HG02763 (cell line): ENCODE data around the gene ZNF467.

ENCODE experiments used
- ATAC-seq: cut with Tn5 transposase; IDR thresholded peaks from one replicate; pipeline ENCODE4 v1.9.1; 2021; ENCODE audit warnings: mild to moderate bottlenecking, moderate library complexity; ENCODE audit not compliant: unreplicated experiment

Gene ZNF467

DNA sequence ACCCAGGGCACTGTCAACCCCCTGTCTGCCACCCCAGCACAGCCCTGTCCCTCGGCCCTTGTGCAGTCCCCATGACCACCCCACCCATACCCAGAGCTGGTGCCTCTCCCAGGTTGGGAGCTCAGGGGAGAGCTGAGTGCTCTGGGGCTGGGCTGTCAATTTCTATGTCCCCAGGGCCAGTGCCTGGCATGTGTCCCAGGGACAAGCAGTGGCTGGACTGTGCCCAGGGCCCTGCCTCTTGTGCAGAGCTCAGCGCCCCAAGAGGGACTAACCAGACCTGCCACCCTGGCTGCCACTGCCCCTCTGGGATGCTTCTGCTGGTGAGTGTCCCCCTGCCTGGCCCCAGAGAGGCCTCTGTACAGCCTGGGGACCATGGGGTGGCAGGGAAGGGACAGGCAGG, 35.8 kb upstream of the ZNF467 start:
- no peak for ATAC-seq

DNA sequence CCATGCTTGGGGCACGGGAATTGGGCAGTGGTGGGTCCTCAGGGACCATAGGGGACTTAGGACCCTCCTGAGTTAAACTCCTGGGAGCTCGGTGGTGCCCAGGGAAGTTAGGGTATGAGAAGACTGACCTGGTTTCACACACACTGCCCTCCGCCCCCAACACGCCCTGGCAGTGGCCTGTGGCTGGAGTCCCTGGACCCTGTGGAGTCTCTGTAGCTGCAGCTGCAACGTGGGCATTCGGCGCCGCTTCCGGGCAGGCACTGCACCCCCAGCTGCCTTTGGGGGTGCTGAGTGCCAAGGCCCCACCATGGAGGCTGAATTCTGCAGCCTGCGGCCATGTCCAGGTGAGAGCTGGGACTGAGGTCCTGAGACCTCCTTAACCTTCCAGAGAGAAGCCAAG, 34.9 kb upstream of the ZNF467 start:
- no peak for ATAC-seq

DNA sequence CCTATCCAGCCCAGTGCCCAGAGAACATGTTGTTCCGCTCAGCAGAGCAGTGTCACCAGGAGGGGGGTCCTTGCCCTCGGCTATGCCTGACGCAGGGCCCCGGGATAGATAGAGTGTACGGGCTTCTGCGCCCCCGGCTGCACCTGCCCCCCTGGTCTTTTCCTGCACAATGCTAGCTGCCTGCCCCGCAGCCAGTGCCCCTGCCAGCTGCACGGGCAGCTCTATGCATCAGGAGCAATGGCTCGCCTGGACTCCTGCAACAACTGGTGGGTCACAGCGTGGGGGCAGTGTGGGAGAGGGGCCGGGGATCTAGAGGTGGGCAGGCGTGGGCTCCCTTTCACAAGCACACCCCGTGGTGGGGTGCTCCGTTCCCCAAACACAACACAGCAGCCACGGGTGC, 33.3 kb upstream of the ZNF467 start:
- ATAC-seq: no peak

DNA sequence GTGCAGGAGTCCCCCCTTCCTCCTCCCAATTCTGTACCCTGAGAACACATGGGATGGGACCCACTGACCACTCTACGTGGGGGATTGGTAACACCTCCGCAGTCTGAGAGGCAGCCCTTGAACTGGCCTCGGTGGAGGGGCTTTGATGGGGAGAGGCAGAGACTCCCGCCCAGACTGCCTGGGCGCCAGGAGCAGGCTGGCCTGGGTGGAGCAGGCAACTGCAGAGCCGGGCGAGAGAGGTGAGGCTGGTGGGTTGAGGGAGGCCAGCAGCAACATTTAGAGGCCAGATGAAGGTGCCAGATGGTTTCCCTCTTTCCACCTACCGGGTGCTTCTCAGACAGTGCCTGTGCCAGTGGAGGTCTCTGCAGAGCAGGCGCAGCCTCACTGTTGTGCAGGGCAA, 30.7 kb upstream of the ZNF467 start:
- no peak for ATAC-seq

DNA sequence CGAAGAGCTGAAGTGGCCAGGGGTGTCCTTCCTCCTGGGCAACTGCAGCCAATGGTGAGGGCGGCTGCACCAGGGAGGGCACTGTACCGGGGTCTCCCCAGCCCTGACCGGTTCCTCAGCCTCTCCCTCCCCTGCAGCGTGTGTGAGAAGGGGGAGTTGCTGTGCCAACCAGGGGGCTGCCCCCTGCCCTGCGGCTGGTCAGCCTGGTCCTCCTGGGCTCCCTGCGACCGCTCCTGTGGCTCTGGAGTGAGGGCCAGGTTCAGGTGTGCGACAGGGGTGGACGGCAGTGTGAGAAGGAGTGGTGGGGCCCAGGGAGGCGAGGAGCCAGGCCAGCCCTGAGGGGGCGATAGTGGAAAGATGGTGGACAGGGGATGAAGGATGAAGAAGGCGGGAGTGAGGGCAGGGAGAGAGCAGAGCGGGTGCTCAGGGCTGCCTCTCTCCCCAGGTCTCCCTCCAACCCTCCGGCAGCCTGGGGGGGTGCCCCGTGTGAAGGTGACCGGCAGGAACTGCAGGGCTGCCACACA, 30.2 kb upstream of the ZNF467 start:
- no peak for ATAC-seq

DNA sequence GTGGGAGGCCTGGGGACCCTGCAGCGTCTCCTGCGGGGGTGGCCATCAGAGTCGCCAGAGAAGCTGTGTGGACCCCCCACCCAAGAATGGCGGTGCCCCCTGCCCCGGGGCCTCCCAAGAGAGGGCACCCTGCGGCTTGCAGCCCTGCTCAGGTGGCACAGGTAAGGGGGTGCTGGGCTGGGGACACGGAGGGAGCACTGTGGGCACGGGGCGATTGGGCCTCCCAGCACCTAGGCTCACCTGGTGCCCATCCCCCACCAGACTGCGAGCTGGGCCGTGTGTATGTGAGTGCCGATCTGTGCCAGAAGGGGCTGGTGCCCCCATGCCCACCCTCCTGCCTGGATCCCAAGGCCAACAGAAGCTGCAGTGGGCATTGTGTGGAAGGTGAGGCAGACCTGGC, 29.6 kb upstream of the ZNF467 start:
- no peak for ATAC-seq

DNA sequence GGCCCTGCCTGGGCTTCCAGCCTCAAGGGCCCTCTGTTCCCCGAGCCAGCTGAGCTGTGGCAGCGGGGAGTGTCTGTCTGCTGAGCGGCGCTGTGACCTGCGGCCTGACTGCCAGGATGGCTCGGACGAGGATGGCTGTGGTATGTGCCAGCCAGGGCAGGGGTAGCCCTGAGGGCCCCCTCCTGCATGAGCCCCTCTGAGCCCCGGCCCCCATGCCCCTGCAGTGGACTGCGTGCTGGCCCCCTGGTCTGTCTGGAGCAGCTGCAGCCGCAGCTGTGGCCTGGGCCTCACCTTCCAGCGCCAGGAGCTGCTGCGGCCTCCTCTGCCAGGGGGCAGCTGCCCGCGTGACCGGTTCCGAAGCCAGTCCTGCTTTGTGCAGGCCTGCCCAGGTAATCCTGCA, 28.4 kb upstream of the ZNF467 start:
- no peak for ATAC-seq

DNA sequence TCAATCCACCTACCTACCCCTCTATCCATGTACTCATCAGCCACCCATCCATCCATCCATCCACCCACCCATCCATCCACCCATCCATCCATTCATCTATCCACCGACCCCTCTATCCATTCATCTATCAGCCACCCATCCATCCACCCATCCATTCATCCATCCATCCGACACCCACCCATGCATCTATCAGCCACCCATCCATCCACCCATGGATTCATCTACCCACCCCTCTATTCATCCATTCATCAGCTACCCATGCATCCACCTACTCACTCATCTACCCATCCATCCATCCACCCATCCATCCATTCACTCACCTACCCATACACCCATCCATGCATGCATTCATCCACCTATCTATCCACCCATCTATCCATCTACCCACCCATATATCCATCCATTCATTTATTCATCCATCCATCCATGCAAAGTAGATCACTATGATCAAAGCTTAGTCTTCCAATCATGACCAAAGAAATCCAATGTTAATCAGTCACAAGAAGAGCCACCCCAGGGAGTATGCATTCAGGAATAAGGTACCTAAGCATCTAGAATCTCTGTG, 27.7 kb upstream of the ZNF467 start:
- ATAC-seq: no peak

DNA sequence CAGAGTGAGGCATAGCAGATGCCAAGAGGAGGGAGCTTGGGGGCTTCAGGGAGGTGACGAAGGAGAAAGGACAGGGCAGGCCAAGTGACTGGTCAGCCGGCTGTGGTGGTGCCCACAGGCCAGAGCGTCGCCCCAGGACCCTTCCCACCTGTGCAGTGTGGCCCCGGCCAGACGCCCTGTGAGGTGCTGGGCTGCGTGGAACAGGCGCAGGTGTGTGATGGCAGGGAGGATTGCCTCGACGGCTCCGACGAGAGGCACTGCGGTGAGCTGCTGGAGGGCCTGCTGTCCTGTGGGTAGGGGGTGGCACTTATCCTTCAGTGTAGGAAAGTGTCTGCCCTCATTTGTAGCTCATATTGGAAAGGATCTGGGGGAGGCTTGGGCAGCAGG, 26.8 kb upstream of the ZNF467 start:
- no peak for ATAC-seq

DNA sequence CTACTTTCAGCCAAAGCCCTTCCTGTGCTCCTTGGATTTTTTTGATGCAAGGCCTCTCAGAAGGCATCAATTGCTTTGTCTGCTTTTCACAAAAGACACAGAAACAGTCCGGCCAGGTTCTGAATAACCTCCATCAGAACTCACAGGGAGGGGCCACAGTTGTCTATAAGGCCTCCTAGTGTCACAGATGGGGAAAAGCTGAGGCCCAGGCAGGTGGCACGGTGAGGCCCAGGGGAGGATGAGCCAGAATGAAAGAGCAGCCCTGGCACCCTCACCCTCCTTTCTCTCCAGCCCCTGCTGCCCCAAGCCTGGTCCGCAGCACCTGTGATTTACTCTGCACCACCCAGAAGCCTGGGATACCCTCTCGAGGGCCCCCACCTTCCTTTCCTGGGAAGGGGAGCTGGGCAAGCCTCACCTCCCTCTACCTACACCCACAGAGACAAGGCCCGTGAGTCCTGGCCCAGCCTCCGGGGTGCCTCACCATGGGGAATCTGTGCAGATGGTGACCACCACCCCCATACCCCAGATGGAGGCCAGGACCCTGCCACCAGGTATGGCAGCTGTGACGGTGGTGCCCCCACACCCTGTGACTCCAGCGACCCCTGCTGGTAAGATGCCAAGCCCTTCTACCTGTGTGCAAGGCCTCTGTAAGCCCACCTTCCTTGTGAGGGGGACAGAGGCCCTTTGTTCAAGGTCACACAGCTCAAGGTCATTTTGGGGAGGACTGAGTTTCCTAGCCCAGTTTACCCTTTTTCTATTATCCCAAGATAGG, 26.2 kb upstream of the ZNF467 start:
- no peak for ATAC-seq

DNA sequence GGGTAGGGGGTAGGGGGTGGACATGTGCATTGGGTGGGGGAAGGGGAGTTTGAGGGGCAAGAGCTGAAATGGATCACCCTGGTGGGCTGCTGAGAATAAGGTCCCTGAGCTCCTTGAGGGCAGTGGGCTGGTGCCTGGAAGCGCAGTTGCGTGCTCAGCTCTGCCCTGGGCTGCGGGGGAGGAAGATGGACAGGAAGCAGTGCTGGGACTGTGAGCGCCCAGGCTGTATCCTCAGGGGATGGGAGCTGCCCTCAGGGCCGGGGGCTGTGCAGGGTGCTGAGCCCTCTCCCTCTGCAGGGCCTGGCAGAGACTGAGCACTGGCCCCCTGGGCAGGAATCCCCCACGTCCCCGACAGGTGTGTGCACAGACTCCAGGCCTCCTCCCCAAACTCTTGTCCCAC, 24.4 kb upstream of the ZNF467 start:
- ATAC-seq: no peak

DNA sequence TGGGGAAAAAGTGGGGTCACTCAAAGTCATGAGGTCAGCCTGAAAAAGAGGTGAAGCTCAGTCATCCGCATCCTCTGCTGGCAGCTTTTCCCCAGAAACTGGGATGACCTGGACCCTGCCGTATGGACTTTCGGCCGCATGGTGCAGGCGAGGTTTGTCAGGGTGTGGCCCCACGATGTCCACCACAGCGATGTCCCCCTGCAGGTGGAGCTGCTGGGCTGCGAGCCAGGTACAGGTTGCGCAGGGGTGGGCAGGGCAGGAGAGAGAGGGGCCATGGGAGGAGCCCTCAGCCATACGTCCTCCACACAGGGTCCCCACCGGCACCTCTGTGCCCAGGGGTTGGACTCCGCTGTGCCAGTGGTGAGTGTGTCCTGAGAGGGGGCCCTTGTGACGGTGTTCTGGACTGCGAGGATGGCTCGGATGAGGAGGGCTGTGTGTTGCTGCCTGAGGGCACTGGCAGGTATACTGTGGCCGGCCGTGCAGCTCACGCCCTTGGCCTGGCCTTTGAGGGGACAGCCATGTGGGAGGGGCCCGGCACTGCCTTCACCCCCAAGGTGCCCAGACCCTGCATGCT, 23.0 kb upstream of the ZNF467 start:
- no peak for ATAC-seq

DNA sequence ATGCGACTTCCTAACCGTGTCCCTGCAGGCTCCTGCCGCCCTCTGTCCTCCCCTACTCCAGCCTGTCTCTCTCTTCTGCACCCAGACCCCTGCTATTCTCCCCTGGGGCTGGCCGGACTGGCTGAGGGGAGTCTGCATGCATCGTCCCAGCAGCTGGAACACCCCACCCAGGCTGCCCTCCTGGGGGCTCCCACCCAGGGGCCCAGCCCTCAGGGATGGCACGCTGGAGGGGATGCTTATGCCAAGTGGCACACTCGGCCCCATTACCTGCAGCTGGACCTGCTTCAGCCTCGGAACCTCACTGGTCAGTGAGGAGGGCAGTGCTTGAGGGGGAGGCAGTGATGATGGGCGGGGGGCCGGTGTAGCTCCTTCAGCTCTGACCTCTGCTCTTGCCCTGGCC, 21.7 kb upstream of the ZNF467 start:
- no peak for ATAC-seq

DNA sequence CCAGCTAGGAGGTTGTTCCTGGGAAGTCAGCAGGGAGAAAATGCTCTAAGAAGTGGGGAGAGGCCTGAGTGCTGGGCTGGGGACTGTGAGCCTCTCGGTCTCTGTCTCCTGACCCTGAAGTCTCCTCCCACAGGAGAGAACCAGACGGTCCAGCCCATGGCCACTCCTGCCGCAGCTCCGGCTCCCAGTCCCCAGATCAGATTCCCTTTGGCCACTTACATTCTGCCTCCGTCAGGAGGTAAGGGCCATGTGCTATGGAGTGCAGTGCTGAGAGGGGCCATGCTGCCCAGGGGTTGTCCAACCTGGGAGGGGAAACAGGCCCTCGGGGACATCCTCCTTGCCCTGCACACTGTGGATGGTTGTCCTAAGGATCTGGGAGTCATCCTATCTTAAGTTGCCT, 21.3 kb upstream of the ZNF467 start:
- no peak for ATAC-seq

DNA sequence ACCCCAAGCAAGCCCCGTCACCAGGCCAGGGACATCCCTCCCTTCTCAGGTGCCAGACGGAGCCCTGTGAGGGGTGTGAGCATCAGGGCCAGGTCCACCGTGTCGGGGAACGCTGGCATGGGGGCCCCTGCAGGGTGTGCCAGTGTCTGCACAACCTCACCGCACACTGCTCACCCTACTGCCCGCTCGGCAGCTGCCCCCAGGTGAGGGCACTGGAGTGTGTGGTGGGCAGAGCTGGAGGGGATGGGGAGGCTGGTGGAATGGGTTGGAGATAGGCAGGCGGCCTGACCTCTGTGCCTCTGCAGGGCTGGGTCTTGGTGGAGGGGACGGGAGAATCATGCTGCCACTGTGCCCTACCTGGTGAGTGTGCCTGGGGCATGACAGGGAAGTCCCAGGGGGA, 19.9 kb upstream of the ZNF467 start:
- no peak for ATAC-seq

DNA sequence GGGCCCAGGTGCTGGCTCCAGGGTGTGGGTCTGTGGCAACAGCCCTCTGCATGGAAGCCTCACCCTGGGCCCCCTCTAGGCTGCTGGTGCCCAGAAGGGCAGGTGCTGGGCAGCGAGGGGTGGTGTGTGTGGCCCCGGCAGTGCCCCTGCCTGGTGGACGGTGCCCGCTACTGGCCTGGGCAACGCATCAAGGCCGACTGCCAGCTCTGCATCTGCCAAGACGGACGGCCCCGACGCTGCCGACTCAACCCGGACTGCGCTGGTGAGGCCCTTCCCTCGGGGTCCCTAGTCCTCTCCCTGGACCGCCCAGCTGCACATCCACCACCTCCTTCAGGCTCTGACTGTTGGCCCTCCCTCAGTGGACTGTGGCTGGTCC, 18.8 kb upstream of the ZNF467 start:
- ATAC-seq: no peak

DNA sequence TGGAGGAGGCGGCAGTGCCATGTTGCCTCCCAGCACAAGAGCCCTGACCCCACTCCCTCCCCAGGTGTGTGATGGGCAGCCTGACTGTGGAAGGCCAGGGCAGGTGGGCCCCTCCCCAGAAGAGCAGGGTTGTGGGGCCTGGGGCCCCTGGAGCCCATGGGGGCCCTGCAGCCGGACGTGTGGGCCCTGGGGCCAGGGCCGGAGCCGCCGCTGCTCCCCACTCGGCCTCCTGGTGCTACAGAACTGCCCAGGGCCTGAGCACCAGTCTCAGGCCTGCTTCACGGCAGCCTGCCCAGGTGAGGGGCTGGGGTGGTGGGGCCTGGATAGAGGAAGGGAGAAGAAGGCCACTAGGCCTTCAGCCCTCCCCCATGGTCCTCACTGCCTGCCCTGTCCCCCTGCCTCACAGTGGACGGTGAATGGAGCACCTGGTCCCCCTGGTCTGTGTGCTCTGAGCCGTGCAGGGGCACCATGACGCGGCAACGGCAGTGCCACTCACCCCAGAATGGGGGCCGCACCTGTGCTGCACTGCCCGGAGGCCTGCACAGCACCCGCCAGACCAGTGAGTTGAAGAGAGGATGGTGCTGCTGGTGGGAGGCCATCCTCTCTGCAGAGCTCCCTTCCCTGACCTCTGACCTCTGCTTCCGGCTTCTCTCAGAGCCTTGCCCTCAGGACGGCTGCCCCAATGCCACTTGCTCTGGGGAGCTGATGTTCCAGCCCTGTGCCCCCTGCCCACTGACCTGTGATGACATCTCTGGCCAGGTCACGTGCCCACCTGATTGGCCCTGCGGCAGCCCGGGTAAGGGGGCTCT, 18.2 kb upstream of the ZNF467 start:
- no peak for ATAC-seq

DNA sequence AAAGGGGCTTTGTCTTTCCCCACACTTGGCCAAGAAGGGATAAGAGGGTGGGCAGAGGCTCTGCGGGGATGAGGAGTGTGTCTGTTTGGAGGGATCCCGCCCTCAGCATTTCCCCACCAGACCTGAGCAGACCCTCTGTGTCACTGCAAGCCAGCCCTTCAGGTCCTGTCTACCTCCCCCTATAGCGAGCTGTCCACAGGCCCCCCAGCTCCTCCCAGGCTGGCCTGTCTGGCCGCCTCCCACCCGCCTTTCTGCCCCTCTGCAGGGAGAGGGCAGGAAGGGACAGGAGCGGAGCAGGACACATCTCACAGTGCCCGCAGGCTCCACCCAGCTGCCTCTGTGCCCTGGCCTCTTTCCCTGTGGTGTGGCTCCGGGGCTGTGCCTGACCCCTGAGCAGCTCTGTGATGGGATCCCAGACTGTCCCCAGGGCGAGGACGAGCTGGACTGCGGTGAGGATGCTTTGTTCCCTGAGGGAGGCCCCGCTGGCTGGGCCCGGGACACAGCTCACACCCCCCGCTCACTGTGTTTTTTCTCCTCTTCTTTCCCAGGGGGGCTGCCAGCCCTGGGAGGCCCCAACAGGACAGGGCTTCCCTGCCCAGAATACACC, 17.5 kb upstream of the ZNF467 start:
- ATAC-seq: no peak

DNA sequence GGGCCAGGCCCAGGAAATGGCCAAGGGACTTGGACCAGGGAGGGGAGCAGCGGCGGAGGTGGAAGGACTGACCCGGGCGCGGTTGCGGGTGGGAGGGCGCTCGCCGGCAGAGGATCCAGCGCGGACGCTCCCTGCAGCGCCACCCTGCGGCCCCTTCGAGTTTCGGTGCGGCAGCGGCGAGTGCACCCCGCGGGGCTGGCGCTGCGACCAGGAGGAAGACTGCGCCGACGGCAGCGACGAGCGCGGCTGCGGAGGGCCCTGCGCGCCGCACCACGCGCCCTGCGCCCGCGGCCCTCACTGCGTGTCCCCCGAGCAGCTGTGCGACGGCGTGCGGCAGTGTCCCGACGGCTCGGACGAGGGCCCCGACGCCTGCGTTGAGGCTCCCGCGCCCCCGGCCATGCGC, 16.8 kb upstream of the ZNF467 start:
- ATAC-seq: no peak

DNA sequence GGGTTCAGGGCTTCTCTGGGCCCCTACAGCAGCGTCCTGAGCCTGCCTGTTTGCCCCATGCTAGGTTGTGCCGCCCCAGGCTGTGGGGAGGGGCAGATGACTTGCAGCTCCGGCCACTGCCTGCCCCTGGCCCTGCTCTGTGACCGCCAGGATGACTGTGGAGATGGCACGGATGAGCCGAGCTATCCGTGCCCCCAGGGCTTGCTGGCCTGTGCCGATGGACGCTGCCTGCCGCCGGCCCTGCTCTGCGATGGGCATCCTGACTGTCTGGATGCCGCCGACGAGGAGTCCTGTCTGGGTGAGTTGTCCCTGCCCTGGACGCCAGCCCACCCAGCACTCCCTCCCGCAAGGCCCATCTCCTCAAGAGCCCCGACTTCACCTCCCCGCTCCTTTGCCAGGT, 15.7 kb upstream of the ZNF467 start:
- no peak for ATAC-seq

DNA sequence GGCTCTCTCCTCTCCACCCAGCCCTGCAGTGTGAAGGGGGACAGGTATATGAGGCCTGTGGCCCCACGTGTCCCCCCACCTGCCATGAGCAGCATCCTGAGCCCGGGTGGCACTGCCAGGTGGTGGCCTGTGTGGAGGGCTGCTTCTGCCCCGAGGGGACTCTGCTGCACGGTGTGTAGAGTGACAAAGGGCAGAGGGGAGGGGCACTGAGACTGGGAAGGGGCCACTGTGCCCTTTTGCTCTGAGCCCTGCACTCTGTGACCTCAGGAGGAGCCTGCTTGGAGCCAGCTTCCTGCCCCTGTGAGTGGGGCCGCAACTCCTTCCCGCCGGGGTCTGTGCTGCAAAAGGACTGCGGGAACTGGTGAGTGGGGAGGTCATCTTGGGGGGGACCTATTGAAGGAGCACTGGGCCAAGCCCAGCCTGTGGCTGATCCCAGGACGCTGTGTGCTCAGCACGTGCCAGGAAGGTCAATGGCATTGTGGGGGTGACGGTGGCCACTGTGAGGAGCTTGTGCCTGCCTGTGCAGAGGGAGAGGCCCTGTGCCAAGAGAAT, 15.0 kb upstream of the ZNF467 start:
- ATAC-seq: no peak
